ENCODE data around the gene SEMA4D. TPM values are rescaled to one million over a fixed set of nuclear protein-coding genes. Genes with fewer than 3 reads are reported as not detected.

The SEMA4D gene
- total RNA-seq, 4 donors from 2014 or later = 13.4 to 27.3 (median 24.8) TPM

- H3K27ac ChIP-seq = peak overlapping the region in 3 of 4 donors; percentile 30 to 70 (median 58)
- no peaks in the 10 kb centered on the region for H3K27me3 ChIP-seq
- peaks cover 0 to 36% (median 22%) of the 10 kb centered on the region in 4 donors for H3K4me1 ChIP-seq
- no peak overlapping the region for H3K4me3 ChIP-seq
- peak in 1 of 2 donors; percentile 14 for DNase-seq (ENCODE audit: low spot score in 2 of 2)
- no peak for TF ChIP-seq CTCF (IDR thresholded peaks at IDR 0.05)
- TF ChIP-seq POLR2A (IDR thresholded peaks at IDR 0.05) = no peak
- TF ChIP-seq EP300 (IDR thresholded peaks at IDR 0.05) = no peak
- peaks cover 0 to 15% (median 0%) of the 10 kb centered on the region in 3 donors for H3K36me3 ChIP-seq
- 58 to 61% methylated on average over 9 of the region's 9 CpGs for WGBS, 2 donors
- peaks cover 0 to 4% (median 0%) of the 10 kb centered on the region in 4 donors for H3K9me3 ChIP-seq
Measured at GRCh38 chr9:89477811-89478630, 19.9 kb downstream of the SEMA4D start.

GRCh38 chr9:89477384-89477783 is 20.5 kb downstream of the SEMA4D start:
- 65 to 68% methylated on average over 7 of the region's 7 CpGs for WGBS, 2 donors
- H3K27ac ChIP-seq = peak overlapping the region in 3 of 4 donors; percentile 30 to 70 (median 58)
- TF ChIP-seq EP300 (IDR thresholded peaks at IDR 0.05) (no peak), CTCF (IDR thresholded peaks at IDR 0.05) (no peak), POLR2A (IDR thresholded peaks at IDR 0.05) (no peak)
- H3K36me3 ChIP-seq = peaks cover 0 to 15% (median 0%) of the 10 kb centered on the region in 3 donors
- H3K4me1 ChIP-seq = peaks cover 0 to 29% (median 20%) of the 10 kb centered on the region in 4 donors
- H3K27me3 ChIP-seq = no peaks in the 10 kb centered on the region
- H3K9me3 ChIP-seq = peaks cover 0 to 4% (median 0%) of the 10 kb centered on the region in 4 donors
- H3K4me3 ChIP-seq = no peak overlapping the region
- DNase-seq (ENCODE audit: low spot score in 2 of 2) = no peak

- no peak for DNase-seq (ENCODE audit: low spot score in 2 of 2)
- TF ChIP-seq EP300 (IDR thresholded peaks at IDR 0.05) (no peak), CTCF (IDR thresholded peaks at IDR 0.05) (no peak), POLR2A (IDR thresholded peaks at IDR 0.05) (no peak)
- H3K27me3 ChIP-seq = no peaks in the 10 kb centered on the region
- H3K36me3 ChIP-seq = peaks cover 0 to 15% (median 0%) of the 10 kb centered on the region in 3 donors
- WGBS, 2 donors = 89 to 96% methylated on average over 7 of the region's 7 CpGs
- H3K9me3 ChIP-seq = peaks cover 0 to 4% (median 0%) of the 10 kb centered on the region in 4 donors
- peaks cover 0 to 24% (median 20%) of the 10 kb centered on the region in 4 donors for H3K4me1 ChIP-seq
- no peak overlapping the region for H3K4me3 ChIP-seq
- H3K27ac ChIP-seq = no peak overlapping the region
Measured at GRCh38 chr9:89476546-89476945, 21.4 kb downstream of the SEMA4D start.

- H3K4me3 ChIP-seq = no peak overlapping the region
- TF ChIP-seq CTCF (IDR thresholded peaks at IDR 0.05) (no peak), POLR2A (IDR thresholded peaks at IDR 0.05) (no peak), EP300 (IDR thresholded peaks at IDR 0.05) (no peak)
- peaks cover 0 to 15% (median 0%) of the 10 kb centered on the region in 3 donors for H3K36me3 ChIP-seq
- DNase-seq (ENCODE audit: low spot score in 2 of 2) = no peak
- peaks cover 0 to 24% (median 17%) of the 10 kb centered on the region in 4 donors for H3K4me1 ChIP-seq
- H3K27me3 ChIP-seq = no peaks in the 10 kb centered on the region
- peaks cover 0 to 4% (median 0%) of the 10 kb centered on the region in 4 donors for H3K9me3 ChIP-seq
- H3K27ac ChIP-seq = no peak overlapping the region
- 95 to 98% methylated on average over 9 of the region's 9 CpGs for WGBS, 2 donors
Measured at GRCh38 chr9:89475891-89476440, 21.9 kb downstream of the SEMA4D start.

- DNase-seq (ENCODE audit: low spot score in 2 of 2) = no peak
- H3K4me3 ChIP-seq = no peak overlapping the region
- H3K27ac ChIP-seq = no peak overlapping the region
- peaks cover 0 to 25% (median 20%) of the 10 kb centered on the region in 4 donors for H3K4me1 ChIP-seq
- peaks cover 0 to 15% (median 0%) of the 10 kb centered on the region in 3 donors for H3K36me3 ChIP-seq
- TF ChIP-seq POLR2A (IDR thresholded peaks at IDR 0.05) (no peak), EP300 (IDR thresholded peaks at IDR 0.05) (no peak), CTCF (IDR thresholded peaks at IDR 0.05) (no peak)
- no peaks in the 10 kb centered on the region for H3K27me3 ChIP-seq
- H3K9me3 ChIP-seq = peaks cover 0 to 4% (median 0%) of the 10 kb centered on the region in 4 donors
- WGBS, 2 donors = 83 to 100% methylated on average over 3 of the region's 3 CpGs
Measured at GRCh38 chr9:89474939-89475338, 23.0 kb downstream of the SEMA4D start.
